ENCODE measurements around the gene EDAR. TPM values are rescaled to one million over a fixed set of nuclear protein-coding genes. Genes with fewer than 3 reads are reported as not detected.

Gene EDAR
- total and polyA plus RNA-seq, 8 donors, result 0.93 to 1.1 TPM; not detected in 6

DNA sequence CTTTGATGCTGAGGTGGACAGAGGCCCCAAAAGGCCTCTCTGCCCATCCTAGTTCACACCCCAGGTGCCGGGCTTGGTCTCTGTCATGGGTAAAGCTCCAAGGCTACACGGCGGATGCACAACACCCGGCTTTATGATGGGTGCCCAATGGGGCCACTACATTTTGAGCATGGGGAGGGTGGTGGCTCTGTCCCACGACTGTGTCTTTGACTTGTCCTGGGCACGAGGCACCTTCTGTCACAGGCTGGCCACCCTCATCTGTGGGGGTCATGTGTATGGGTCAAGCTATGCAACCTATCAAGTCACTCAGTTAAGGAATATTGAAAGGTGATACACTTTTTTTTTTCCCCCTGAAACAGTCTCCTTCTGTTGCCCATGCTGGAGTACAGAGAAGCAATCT, 63.7 kb downstream of the EDAR start:
- DNase-seq, result no peak
- peaks cover 0 to 6% (median 0%) of the 10 kb centered on the region in 3 donors for H3K27me3 ChIP-seq
- TF ChIP-seq POLR2AphosphoS5 (IDR thresholded peaks at IDR 0.05) (no peak), EP300 (IDR thresholded peaks at IDR 0.05) (no peak), POLR2A (IDR thresholded peaks at IDR 0.05) (no peak), CTCF (IDR thresholded peaks at IDR 0.05) (no peak)
- H3K4me3 ChIP-seq, result no peak overlapping the region
- H3K4me1 ChIP-seq, result peaks cover 0 to 34% (median 16%) of the 10 kb centered on the region in 4 donors
- intact Hi-C loops (cut with DNase I; ENCODE audit: low total_unique reads), result no loop called here
- H3K36me3 ChIP-seq, result no peaks in the 10 kb centered on the region
- 86 to 98% (median 94%) methylated on average over 5 to 6 of the region's 6 CpGs for WGBS, 5 donors
- H3K9me3 ChIP-seq, result no peaks in the 10 kb centered on the region
- no peak overlapping the region for H3K27ac ChIP-seq

GRCh38 chr2:108924580-108925251, 64.3 kb downstream of the EDAR start:
- no peak overlapping the region for H3K4me3 ChIP-seq
- no peaks in the 10 kb centered on the region for H3K9me3 ChIP-seq
- WGBS, 5 donors, result 73 to 80% (median 73%) methylated on average over 14 of the region's 14 CpGs
- DNase-seq, result no peak
- no peak for TF ChIP-seq POLR2A (IDR thresholded peaks at IDR 0.05)
- TF ChIP-seq POLR2AphosphoS5 (IDR thresholded peaks at IDR 0.05), result no peak
- no peak for TF ChIP-seq EP300 (IDR thresholded peaks at IDR 0.05)
- no peak for TF ChIP-seq CTCF (IDR thresholded peaks at IDR 0.05)
- peaks cover 0 to 34% (median 16%) of the 10 kb centered on the region in 4 donors for H3K4me1 ChIP-seq
- intact Hi-C loops (cut with DNase I; ENCODE audit: low total_unique reads), result no loop called here
- no peak overlapping the region for H3K27ac ChIP-seq
- H3K27me3 ChIP-seq, result peaks cover 0 to 6% (median 0%) of the 10 kb centered on the region in 3 donors
- H3K36me3 ChIP-seq, result no peaks in the 10 kb centered on the region

- H3K4me1 ChIP-seq, result peaks cover 0 to 34% (median 16%) of the 10 kb centered on the region in 4 donors
- H3K4me3 ChIP-seq, result no peak overlapping the region
- no peak for TF ChIP-seq EP300 (IDR thresholded peaks at IDR 0.05)
- TF ChIP-seq CTCF (IDR thresholded peaks at IDR 0.05), result no peak
- TF ChIP-seq POLR2A (IDR thresholded peaks at IDR 0.05), result no peak
- no peak for TF ChIP-seq POLR2AphosphoS5 (IDR thresholded peaks at IDR 0.05)
- H3K9me3 ChIP-seq, result no peaks in the 10 kb centered on the region
- intact Hi-C loops (cut with DNase I; ENCODE audit: low total_unique reads), result no loop called here
- peaks cover 0 to 6% (median 0%) of the 10 kb centered on the region in 3 donors for H3K27me3 ChIP-seq
- no peaks in the 10 kb centered on the region for H3K36me3 ChIP-seq
- H3K27ac ChIP-seq, result peak overlapping the region in 1 of 5 donors; percentile 20
- 70 to 85% (median 77%) methylated on average over 13 of the region's 13 CpGs for WGBS, 5 donors
- peak in 1 of 2 donors; percentile 66 for DNase-seq
Measured at GRCh38 chr2:108923736-108924579, 65.1 kb downstream of the EDAR start.

DNA sequence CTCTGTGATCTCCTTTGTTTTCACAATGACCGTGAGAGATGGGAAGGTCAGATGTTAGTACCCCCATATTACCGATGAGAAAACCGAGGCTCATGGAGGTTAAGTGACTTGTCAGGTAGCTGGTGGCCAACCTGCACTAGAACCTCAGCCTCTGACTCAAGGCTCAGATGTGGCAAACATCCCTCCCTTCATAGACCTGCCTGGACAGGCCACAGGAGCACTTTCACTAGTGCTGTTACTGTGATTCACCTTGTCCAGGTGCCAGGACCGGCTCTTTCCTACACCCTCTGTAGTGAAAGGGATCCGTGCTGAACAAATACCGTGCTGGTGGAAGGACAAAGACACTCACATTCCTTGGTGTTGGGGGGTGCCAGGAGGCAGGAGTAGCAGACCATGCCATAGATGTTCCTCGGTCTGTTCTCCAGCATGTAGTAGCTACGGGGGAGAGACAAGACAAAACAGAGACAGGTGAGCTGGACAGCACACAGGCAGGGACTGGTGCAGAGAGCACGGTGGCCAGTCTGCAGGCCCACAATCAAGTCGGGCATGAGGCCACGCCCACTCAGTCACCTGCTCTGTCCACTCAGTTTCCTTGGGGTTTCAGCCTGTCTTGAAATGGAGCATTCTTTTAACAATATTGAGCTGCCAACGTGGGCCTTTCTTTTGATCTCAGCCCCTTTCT, 65.9 kb downstream of the EDAR start:
- Histone ChIP-seq H3K4me1 (peaks cover 0 to 30% (median 16%) of the 10 kb centered on the region in 4 donors), H3K27ac (peak overlapping the region in 1 of 5 donors; percentile 20)

More for the DNA sequence above, 65.9 kb downstream of the EDAR start:
- H3K36me3 ChIP-seq, result no peaks in the 10 kb centered on the region
- 43 to 60% (median 48%) methylated on average over 11 to 12 of the region's 12 CpGs for WGBS, 5 donors
- TF ChIP-seq EP300 (IDR thresholded peaks at IDR 0.05), result no peak
- no peak for TF ChIP-seq POLR2A (IDR thresholded peaks at IDR 0.05)
- TF ChIP-seq POLR2AphosphoS5 (IDR thresholded peaks at IDR 0.05), result no peak
- TF ChIP-seq CTCF (IDR thresholded peaks at IDR 0.05), result no peak
- intact Hi-C loops (cut with DNase I; ENCODE audit: low total_unique reads), result no loop called here
- H3K9me3 ChIP-seq, result no peaks in the 10 kb centered on the region
- H3K4me3 ChIP-seq, result no peak overlapping the region
- DNase-seq, result peak; percentile 41 to 66
- H3K27me3 ChIP-seq, result peaks cover 0 to 5% (median 0%) of the 10 kb centered on the region in 3 donors

Measured in stomach (tissue), 9 donors.